Adipose tissue (tissue), 3 donors: ENCODE results near the gene ARHGEF28. TPM values are rescaled to one million over a fixed set of nuclear protein-coding genes. Genes with fewer than 3 reads are reported as not detected.

Experiments used
- H3K27ac ChIP-seq: one replicate; pipeline ENCODE4 v1.5.1; 2013; ENCODE audit warnings: low read depth, low read length
- WGBS, 3 donors: extraction: QIAGEN DNeasy Blood & Tissue Kit; methylation state at CpG; one replicate each; pipeline ENCODE4 v1.1.7; 2013; 5-methylcytosine and 5-hydroxymethylcytosine counted together
- polyA plus RNA-seq, 3 donors: library from polyadenylated mRNA; stranded (reverse); fragments of 200-250 nt; gene quantifications; one replicate each; pipeline ENCODE4 v1.2.3, GENCODE V29; 2013
- donor health status: healthy with polysubstance abuse.
- donor health status: Bipolar disorder and iron deficiency.
- donor health status: healthy.

The ARHGEF28 gene
- polyA plus RNA-seq, 3 donors = 1.9 to 11.6 (median 5.5) TPM

DNA sequence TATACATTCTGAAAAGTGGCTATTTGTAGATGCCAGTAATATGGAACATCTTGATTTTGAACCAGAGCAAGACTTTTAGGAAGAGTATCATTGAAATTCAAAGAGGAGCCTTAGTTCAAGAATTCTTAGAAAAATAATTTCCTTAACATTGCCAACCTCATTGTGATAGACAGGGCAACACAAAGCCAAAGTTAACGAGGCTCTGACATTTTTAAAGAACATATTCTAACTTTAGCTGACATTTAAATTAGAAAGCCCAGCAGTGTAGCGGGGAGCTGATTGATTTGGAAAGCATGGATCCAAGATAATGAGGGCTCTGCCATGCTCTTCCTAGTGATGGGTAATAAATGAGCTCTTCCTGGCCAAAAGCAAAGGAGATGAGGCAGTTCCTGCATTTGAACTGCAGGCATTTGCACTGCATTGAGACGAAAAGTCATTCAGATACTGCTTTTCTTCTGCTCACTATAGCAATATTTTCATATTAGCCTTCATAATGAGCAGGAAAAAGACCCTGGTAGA lies 325.0 kb downstream of the ARHGEF28 start:
- WGBS, 3 donors = 87 to 91% (median 90%) methylated on average over 3 of the region's 3 CpGs

DNA sequence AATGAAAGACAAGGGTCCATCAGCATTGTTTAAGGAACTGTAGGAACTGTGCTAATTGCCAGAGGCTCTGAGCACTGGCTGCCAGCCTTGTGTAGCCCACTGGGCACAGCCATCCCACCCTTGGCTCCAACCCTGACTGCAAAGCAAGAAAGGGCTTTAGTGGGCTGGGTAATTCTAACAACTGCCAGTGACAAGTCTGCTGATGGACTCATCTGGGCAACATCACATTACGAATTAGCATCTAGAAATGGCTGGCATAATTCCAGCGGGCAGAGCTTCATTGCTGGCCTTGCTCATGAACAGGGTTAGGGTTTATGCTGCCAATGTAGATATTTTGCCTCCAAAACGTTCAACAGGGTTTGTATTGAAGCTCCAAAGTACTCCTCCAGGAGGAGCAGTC lies 326.9 kb downstream of the ARHGEF28 start:
- H3K27ac ChIP-seq = no peak overlapping the region
- WGBS, 3 donors = 62 to 75% (median 73%) methylated on average over 3 of the region's 3 CpGs

More for the DNA sequence above, 325.0 kb downstream of the ARHGEF28 start:
- no peak overlapping the region for H3K27ac ChIP-seq

DNA sequence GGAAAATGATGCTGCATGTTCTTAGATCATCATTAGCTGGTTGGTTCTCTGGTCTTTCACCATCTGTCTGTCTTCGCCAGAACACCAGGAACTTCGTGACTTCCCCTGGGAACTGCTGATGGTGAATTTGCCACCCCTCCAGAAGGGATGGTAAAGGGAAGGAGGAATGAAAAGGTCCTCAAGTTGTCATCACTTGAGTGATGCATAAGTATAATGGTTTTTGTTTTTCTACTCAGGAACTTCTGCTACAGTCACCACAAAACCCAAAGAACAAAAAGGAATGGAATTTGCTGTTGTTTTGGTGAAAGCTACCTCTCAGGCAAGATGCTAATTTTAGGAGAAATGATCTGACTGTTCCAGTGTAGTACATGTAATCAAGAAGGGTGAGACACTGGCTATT lies 328.4 kb downstream of the ARHGEF28 start:
- H3K27ac ChIP-seq = no peak overlapping the region
- WGBS, 3 donors = 88 to 95% (median 94%) methylated on average over 2 of the region's 2 CpGs

DNA sequence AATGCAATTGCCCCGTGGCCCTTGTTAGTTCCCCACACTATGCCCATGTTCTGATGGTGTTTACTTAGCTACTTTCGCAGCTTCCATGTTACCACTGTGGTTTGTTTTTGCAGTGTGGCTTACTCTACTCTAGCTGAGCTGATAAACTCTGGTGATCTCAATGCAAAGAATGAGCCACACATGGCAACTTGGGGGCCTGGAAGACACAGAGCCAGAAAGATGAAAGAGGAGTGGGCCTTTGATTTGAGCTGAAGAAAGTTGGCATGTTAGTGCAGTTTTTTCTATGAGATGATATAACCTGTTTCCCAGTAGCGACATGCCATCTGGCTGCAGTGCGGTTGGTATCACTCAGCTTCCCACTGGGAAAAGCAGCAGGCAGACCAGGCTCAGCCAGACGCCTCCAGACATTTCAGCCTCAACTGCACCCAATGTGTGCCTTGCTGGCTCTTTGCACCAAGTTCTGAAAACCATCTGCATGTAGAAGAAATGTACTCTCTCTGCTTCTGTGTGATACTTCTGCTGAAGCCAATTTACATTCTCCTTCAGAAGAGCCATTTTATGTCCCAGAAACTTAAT lies 329.4 kb downstream of the ARHGEF28 start:
- H3K27ac ChIP-seq = no peak overlapping the region
- 77 to 90% (median 88%) methylated on average over 5 of the region's 5 CpGs for WGBS, 3 donors

DNA sequence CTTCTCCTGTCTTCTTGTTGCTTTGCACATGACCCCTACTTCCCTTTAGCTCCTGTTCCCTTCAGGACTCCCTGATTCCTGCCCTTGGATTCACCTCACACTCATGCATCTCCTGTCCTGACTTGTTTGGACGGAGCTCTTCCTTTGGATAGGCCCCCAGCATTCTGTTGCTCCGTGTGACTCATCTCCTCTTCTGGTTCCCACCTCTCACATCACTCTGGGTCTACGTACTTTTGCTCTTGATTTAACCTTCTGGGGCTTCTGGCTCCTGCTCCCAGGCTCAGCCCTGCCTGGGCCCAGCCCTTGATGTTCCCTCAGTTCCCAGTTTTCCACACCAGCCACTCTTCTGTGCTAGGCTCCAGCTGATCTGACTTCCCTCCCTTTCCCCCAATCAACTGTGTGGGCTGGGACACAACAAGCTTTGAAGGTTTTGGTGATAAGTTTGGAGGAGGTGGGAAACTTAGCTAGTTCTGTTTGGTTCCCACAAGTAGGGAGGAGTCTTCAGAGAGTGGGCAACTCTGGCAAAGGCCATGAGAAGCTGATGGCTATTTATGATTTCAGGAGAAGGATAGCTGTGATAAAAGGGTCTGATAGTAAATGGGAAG lies 331.5 kb downstream of the ARHGEF28 start:
- WGBS, 3 donors = 77 to 83% (median 82%) methylated on average over 3 of the region's 3 CpGs
- H3K27ac ChIP-seq = no peak overlapping the region

DNA sequence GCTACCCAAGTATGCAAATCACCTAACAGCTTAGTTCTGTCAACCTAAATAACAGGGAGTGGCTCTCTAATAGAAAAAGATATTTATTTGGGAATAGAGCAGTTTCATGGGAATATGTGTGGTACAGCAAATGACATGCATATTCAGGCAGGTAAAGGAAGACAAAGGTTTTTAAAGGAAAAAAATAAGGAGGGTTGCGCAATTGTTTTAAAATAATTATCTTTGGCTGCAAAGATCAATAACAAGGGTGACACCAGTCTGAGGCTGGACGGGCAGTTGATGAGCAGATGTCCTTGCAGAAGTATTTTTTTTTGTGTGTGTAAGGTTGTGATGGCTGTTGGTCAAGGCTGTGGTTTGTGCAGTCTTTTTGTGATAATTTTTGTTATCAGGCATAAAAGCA lies 332.0 kb downstream of the ARHGEF28 start:
- WGBS, 3 donors = 74 to 96% (median 90%) methylated on average over 2 of the region's 2 CpGs
- no peak overlapping the region for H3K27ac ChIP-seq

DNA sequence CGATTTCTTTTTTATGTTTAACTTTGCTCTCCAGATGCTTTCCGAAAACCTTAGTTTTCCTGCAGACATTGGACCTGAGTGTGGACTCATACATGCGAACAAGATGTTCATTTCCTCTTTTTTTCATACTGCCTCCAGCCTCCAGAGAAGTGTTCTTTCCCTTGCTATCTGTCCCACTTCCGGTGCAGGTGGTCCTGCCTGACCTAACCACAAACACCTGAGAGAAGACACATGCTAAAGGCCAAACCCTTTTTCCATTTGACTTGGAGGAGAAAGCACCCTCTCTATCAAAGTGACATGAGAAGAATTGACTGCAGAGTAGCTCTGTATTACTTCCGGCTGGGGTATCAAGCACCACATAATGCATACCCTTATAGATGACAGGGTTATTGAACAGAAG lies 334.0 kb downstream of the ARHGEF28 start:
- 80 to 91% (median 88%) methylated on average over 5 of the region's 5 CpGs for WGBS, 3 donors
- H3K27ac ChIP-seq = no peak overlapping the region

DNA sequence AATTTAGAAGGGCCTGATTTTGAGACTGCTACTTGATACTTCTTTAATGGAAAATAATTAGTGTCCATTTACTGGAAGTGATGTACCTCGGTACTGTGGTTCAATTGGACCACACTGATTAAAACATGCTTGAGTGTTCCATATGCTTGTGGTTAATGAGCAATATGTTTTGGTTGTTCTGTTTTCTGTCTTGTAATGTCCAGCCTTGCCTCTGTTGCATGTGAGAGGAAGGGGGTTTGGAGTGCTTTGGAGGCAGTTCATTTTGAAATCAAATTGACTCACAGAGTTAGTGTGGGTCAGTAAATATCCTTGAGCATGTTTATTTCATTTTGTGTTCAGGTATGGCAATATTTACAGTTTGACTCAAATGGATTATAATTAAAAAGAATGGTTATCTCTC lies 334.4 kb downstream of the ARHGEF28 start:
- WGBS, 3 donors = 85 to 100% (median 92%) methylated on average over 1 of the region's 1 CpG
- no peak overlapping the region for H3K27ac ChIP-seq

DNA sequence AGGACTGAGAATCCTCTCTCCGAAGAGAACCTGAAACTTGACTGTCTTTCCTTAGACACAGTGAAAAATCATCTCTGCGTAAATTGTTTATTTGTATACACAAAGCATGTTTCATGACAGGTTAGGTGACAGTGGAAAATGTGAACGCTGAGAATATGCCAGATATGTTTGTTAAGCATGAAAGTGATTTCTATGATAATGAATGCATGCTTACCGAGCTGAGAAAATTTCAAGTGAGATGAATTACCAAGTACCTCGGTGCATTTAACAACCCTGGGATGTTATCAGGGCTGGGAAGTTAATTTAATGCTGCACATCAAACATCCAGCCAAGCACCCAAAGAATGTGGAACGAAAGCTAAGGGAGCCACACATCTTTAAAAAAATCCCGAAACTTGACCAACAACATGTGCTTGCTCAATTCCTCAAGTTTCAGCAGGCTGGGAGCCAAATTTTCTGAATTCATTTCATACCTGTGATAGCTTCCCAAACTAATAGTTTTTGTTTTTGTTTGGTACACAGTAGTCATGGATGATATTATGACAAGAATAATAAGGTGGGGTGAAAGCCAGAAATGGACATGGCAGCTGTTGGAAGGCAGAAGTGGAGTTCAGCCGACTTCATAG lies 336.9 kb downstream of the ARHGEF28 start:
- no peak overlapping the region for H3K27ac ChIP-seq
- WGBS, 3 donors = 70 to 85% (median 85%) methylated on average over 8 of the region's 8 CpGs

DNA sequence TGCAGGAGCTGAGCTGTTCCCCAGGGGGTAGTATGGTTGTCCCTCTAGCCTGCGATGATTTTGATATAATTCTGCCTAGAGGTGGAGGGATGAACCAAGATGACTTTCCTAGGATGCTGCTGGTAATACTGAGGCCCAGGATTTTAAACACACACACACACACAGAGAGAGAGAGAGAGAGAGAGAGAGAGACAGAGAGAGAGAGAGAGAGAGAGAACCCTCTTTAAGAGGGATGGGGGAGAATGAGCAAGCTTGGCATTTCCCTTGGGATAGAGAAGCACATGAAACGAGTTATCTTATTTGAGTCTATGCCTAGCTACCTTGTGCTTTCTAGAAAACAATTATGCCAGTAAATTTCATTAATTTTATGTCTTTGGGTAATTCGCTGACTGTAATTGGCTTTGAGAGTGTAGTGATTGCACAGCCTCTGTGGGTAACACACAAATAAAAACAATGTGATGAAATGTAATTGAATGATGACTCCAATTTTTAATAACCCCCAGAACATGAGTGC lies 338.4 kb downstream of the ARHGEF28 start:
- WGBS, 3 donors = 75 to 90% (median 80%) methylated on average over 3 of the region's 3 CpGs
- H3K27ac ChIP-seq = no peak overlapping the region

DNA sequence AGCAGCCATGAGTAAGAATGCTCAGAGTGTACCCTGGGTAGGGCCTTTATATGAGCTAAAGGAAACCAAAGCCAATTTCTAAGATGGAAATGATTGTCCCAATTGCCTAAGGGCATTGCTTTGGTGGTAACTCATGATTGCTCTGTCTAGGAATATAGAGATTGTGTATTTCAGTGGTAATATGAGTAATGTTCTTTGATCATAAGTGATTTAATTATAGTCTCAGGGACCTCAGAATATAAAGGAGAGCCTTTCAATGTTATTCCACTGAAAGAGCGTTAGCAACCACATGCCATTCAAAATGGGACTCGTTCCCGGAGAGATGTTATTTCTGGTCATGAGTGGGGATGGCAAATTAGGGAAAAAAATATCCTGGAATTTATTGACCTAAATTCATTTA lies 340.5 kb downstream of the ARHGEF28 start:
- no peak overlapping the region for H3K27ac ChIP-seq
- 94 to 100% (median 97%) methylated on average over 3 of the region's 3 CpGs for WGBS, 3 donors

DNA sequence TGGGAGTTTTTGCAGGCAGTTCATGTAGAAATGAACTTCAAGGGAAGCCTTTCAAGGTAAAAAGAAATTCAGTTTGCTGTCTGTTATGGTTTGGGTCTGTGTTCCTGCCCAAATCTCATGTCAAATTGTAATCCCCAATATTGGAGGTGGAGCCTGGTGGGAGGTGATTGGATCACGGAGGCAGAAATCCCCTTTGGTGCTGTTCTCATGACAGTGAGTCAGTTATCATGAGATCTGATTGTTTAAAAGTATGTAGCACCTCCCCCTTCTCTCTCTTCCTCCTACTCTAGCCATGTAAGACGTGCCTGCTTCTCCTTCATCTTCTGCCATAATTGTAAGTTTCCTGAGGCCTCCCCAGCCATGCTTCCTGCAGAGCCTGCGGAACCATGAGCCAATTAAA lies 341.4 kb downstream of the ARHGEF28 start:
- WGBS, 3 donors = 76 to 89% (median 81%) methylated on average over 3 of the region's 3 CpGs

DNA sequence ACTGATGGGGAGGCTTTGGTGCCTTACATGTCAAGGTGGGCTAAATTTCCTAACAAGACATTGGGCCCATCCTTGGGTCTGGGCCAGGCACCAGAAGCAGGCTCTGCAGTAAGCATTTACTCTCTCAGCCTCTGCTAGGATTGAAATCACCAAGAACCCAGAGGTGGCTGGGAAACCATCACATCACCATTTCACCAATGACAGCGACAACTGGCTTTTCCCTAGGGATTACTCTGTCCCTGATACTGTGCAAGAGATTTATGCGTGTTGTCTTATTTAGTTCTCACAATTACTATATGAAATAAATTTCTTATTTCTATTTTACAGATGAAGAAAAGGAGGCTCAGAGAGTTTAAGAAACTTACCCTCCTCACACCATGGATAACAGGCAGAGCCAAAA lies 342.2 kb downstream of the ARHGEF28 start:
- no peak overlapping the region for H3K27ac ChIP-seq
- WGBS, 3 donors = 96 to 98% (median 96%) methylated on average over 2 of the region's 2 CpGs

More for the DNA sequence above, 341.4 kb downstream of the ARHGEF28 start:
- H3K27ac ChIP-seq = no peak overlapping the region

DNA sequence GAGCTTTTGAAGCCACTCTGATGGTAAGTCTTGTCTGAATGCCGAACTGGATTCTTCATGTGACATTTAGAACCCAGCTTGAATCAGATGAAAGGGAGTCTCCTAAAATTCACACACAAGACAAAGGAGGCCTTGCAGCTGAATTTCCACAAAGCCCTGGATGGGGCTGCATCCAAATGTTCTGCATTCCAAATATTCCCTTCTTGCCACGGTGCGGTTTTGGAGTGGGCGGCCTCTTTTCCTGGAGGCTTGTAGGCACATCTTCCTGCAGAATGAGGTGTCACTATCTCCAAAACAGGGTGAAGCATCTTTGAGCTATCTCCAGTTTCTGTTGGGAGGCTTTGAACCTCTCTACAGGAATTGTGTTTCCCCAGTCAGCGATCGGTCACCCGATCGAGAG lies 342.7 kb downstream of the ARHGEF28 start:
- 51 to 58% (median 57%) methylated on average over 8 of the region's 8 CpGs for WGBS, 3 donors
- H3K27ac ChIP-seq = no peak overlapping the region

DNA sequence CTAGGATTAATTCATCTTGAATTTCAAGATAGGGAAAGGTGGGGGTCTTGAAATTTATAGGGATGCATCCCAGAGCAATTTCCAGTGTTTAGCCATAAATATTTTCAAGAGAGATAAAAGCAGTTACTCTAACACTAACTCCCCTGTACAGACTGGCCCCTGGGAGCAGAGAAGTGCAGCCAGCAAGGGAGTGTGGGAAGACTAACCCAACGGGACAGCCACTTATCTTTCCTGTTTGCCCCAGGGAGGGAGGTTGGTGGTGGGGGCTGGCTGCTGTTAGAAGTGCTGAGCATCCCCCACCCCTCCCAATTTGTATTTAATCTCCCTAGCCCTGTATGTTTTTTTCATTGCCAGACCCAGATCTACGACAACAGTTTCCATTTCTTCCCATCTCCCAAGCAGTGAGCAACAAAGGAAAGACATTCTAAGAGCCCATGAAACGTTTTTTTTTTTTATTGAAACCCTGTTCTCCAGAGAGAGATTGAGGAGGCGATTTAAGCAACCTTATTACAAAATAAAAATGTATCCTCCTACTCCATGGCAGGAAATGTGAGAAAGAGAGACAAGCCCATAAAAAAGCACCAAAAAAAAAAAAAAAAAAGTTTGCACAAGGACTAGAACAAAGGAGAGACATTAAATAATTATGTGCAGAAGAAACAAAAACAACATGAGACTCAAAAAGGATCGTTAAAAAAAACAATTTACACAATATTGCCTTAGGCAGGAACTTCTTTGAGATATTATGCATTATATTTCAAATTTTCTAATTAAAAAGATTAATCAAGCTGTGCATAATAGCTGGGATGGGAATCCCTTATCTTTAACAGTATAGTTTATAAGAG lies 343.4 kb downstream of the ARHGEF28 start:
- 31 to 49% (median 32%) methylated on average over 5 of the region's 5 CpGs for WGBS, 3 donors
- H3K27ac ChIP-seq = no peak overlapping the region

DNA sequence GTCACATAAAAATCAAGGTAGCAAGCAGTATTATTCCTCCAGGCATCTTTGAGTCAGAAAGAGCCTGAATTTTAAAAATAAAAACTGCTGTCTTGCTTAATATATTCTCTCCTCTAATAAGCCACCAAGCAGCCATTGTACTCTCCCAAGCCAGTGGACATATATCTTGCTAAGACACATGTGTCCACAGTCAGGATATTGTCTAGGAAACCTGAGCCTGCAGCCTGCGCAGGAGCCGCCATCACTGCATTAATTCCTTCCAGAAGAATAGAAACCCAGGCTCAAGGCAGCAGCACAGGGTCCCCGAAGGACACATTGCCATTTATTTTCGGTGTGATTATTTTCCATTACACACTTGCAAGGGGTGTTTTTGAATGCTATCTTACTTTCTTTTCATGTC lies 345.3 kb downstream of the ARHGEF28 start:
- H3K27ac ChIP-seq = no peak overlapping the region
- WGBS, 3 donors = 89 to 92% (median 90%) methylated on average over 4 of the region's 4 CpGs

DNA sequence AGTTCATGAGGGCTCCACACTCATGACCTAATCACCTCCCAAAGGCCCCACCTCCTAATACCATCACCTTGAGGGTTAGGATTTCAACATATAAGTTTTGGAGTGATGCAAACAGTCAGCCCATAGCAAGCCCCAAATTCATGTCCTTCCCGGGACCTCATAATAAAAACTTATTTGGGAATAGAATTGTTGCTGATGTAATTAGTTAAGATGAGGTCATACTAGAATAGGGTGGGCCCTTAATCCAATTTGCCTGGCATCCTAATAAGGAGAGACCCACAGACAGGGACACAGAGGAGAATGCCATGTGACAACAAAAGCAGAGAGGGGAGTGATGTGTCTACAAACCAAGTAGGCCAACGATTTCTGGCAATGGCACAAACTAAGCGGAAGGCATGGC lies 347.1 kb downstream of the ARHGEF28 start:
- WGBS, 3 donors = 93 to 96% (median 95%) methylated on average over 3 of the region's 3 CpGs

DNA sequence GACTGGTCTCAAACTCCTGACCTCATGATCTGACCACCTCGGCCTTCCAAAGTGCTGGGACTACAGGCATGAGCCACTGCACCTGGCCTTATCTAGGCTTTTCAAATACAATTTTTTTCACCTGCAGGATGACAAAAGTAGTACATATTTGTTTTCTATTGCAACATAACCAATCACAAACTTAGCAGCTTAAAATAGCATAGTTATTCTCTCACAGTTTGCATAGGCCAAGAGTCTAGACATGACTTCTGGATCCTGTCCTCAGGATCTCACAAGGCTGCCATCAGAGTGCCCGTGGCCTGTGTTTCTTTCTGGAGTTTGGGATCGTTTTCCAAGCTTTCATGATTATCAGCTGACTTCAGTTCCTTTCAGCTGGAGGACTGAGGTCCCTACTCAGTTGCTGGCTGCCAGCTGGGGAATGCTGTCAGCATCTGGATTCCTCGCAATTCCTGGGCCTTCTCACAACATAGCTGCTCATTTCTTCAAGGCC lies 348.9 kb downstream of the ARHGEF28 start:
- 44 to 83% (median 59%) methylated on average over 4 of the region's 4 CpGs for WGBS, 3 donors
- H3K27ac ChIP-seq = no peak overlapping the region

More for the DNA sequence above, 347.1 kb downstream of the ARHGEF28 start:
- no peak overlapping the region for H3K27ac ChIP-seq
